Astrocyte of the spinal cord (primary cell): ENCODE measurements around the gene PPFIBP2.

Experiments used
- DNase-seq: peaks from one replicate; pipeline ENCODE4 v3.0.0; 2011; ENCODE audit warnings: low read depth, low spot score
- H3K4me3 ChIP-seq: 2 replicates; pipeline ENCODE4 v1.5.1; 2011; ENCODE audit warnings: low read depth, mild to moderate bottlenecking, low read length, moderate library complexity
- CTCF ChIP-seq: IDR thresholded peaks from 2 replicates; pipeline ENCODE4 v1.5.1; 2012; ENCODE audit warnings: low read depth, mild to moderate bottlenecking, low read length, inconsistent platforms
- in situ Hi-C: cut with HindIII; loops from 2 replicates; pipeline ENCODE4 v1.10.0; 2017; ENCODE audit warnings: low sequenced_read_pairs

PPFIBP2 gene

GRCh38 chr11:7501894-7502293, 11.9 kb upstream of the PPFIBP2 start:
- H3K4me3 ChIP-seq = no peak overlapping the region
- no peak for DNase-seq
- in situ Hi-C loops = no loop called here
- TF ChIP-seq CTCF = no peak

DNA sequence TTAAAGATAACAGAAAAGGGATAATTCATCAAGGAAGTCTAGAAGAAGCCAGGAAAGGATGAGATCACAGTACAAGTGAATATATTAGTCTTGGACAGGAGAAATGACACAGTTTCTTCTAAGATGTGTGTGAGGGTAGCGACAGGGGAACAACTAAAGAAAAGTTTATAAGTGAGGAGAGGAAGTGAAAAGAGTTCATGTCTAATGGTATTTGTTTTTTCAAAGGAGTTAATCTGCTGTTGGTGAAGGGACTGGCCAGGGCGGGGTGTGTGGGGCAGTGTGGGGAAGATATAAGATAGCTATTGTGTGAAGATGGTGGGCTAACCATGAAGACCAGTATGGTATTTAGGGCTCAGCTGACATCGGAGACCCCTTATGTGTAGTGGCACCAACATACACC, 7.6 kb upstream of the PPFIBP2 start:
- TF ChIP-seq CTCF = no peak
- no peak for DNase-seq
- H3K4me3 ChIP-seq = no peak overlapping the region
- in situ Hi-C loops = no loop called here

DNA sequence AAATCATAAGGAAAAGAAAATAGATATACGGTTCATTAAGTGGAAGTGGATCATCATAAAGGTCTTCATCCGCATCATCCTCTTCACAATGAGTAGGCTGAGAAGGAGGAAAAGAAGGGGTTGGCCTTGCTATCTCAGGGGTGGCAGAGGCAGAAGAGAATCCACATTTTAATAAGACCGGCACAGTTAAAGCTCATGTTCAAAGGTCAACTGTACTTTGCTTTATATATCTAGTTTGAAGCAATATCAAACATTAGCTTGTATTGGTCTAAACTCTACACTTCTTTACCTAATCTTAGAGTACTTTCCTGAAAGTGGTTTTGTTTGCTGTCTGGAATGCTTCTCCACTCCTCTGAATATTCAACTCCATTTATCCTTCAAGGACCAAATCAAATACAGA, 5.7 kb upstream of the PPFIBP2 start:
- no peak for DNase-seq
- no peak for TF ChIP-seq CTCF
- in situ Hi-C loops = no loop called here
- H3K4me3 ChIP-seq = no peak overlapping the region

GRCh38 chr11:7509966-7510365, 3.8 kb upstream of the PPFIBP2 start:
- no peak for TF ChIP-seq CTCF
- no peak for DNase-seq
- in situ Hi-C loops = no loop called here
- no peak overlapping the region for H3K4me3 ChIP-seq

GRCh38 chr11:7511401-7511800, 2.4 kb upstream of the PPFIBP2 start:
- in situ Hi-C loops = no loop called here
- TF ChIP-seq CTCF = no peak
- no peak overlapping the region for H3K4me3 ChIP-seq
- DNase-seq = no peak

GRCh38 chr11:7512525-7513233, 1.1 kb upstream of the PPFIBP2 start:
- peak; percentile 15 for DNase-seq
- in situ Hi-C loops = no loop called here
- TF ChIP-seq CTCF = no peak
- H3K4me3 ChIP-seq = peak overlapping the region; percentile 66
